HEK293T (cell line): ENCODE measurements around the gene GALNT11.

ENCODE experiments used
- BHLHE40 ChIP-seq: fragments of 450-650 bp; IDR thresholded peaks from 2 replicates; pipeline ENCODE4 v1.6.1; 2016; ENCODE audit warnings: mild to moderate bottlenecking, moderate library complexity, borderline replicate concordance
- FOXK2 ChIP-seq: fragments of 450-650 bp; IDR thresholded peaks from 2 replicates; pipeline ENCODE4 v1.6.1; 2016; ENCODE audit warnings: mild to moderate bottlenecking
- SP1 ChIP-seq: fragments of 450-650 bp; IDR thresholded peaks from 2 replicates; pipeline ENCODE4 v1.6.1; 2017
- TARDBP ChIP-seq: fragments of 450-650 bp; IDR thresholded peaks from 2 replicates; pipeline ENCODE4 v1.6.1; 2016

DNA sequence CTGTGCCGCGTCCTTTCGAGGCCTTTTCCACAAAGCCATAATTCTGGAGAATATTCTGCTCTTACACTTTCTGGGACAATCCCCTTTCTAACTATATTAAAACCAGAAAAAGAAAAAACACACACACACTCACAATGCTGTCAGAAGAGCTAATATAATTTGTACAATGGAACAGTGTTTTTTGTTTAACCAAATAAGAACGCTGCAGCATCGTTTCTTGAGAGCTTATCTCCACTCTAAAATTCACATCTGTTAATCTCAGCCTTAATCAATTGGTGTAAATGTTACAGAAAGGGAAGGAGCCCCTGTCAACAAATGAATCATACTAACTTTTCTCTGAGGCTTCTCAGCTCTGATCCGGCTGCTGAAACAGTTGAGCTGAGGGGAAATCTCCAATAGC is 123.9 kb downstream of the GALNT11 start:
- no peak for TF ChIP-seq FOXK2
- no peak for TF ChIP-seq TARDBP
- no peak for TF ChIP-seq SP1
- TF ChIP-seq BHLHE40: no peak
